ENCODE results near the gene LCLAT1. TPM values are rescaled to one million over a fixed set of nuclear protein-coding genes. Genes with fewer than 3 reads are reported as not detected.
A peak's percentile ranks its signal among the peaks of the same experiment; 100 is the strongest.

Gene LCLAT1
- polyA plus RNA-seq, 2 of the 4 experiments (the other 2 are of a cell fraction), result 19.5 to 71.0 TPM

GRCh38 chr2:30464544-30465170 is 17.6 kb downstream of the LCLAT1 start:
- Histone ChIP-seq H3K4me1 (peaks cover 19% of the 10 kb centered on the region; the same call in 2 of the 3 replicates), H3K9me3 (peaks cover 7% of the 10 kb centered on the region; the same call in 1 of the 3 replicates), H3K27ac (peak overlapping the region; percentile 6 to 35; a peak in 2 of 6 replicates), H3K4me2 (0 out of 3 replicates have a peak overlapping the region, but pooled peaks have one; percentile 3), H3K4me3 (no peak overlapping the region)
- WGBS (ENCODE audit: missing lambda C conversion rate), result 60% methylated on average over 4 of the region's 4 CpGs
- ATAC-seq (peak in 1 of 2 experiments; percentile 63; a peak in 3 of 6 replicates), FAIRE-seq (no peak), DNase-seq (ENCODE audit: low read depth in 1 of 2, low spot score in 1 of 2) (no peak)
- ChIA-PET CTCF (no interaction called here), POLR2A (interaction anchor here (0.6 kb wide), 1 partner anchor 234 kb away, joined by 6 read pairs; the partner anchor contains the start of gene LBH)
- no peak for TF ChIP-seq EHF (CRISPR knock-in tag; IDR thresholded peaks at IDR 0.05)
- TF ChIP-seq CEBPB (IDR thresholded peaks at IDR 0.05), result no peak
- TF ChIP-seq KDM1A (IDR thresholded peaks at IDR 0.05; ENCODE audit: low read depth), result no peak
- TF ChIP-seq MYC (IDR thresholded peaks at IDR 0.05; ENCODE audit: borderline replicate concordance, low read length), result no peak
- no peak for TF ChIP-seq POLR2AphosphoS2 (conservative IDR thresholded peaks at IDR 0.05; ENCODE audit: low read length)
- no peak for TF ChIP-seq FOSL2 (IDR thresholded peaks at IDR 0.05)
- TF ChIP-seq FOSL2 (CRISPR knock-in tag; IDR thresholded peaks at IDR 0.05), result no peak
- no peak for TF ChIP-seq ZNF302 (CRISPR knock-in tag; IDR thresholded peaks at IDR 0.05)
- no peak for TF ChIP-seq MAX (IDR thresholded peaks at IDR 0.05)
- TF ChIP-seq FOSB (CRISPR knock-in tag; IDR thresholded peaks at IDR 0.05), result no peak
- TF ChIP-seq REST (IDR thresholded peaks at IDR 0.05), result no peak
- TF ChIP-seq RNF2 (IDR thresholded peaks at IDR 0.05; ENCODE audit: borderline replicate concordance, low read depth), result no peak
- TF ChIP-seq EHMT2 (IDR thresholded peaks at IDR 0.05; ENCODE audit: low read depth), result no peak
- no peak for TF ChIP-seq FOXS1 (CRISPR knock-in tag; IDR thresholded peaks at IDR 0.05)
- no peak for TF ChIP-seq CTCF (IDR thresholded peaks at IDR 0.05)
- TF ChIP-seq EP300 (IDR thresholded peaks at IDR 0.05), result no peak
- TF ChIP-seq HDAC2 (IDR thresholded peaks at IDR 0.05), result no peak
- no peak for TF ChIP-seq ZC3H11A (IDR thresholded peaks at IDR 0.05)

GRCh38 chr2:30465171-30465545 is 18.1 kb downstream of the LCLAT1 start:
- POLR2A ChIA-PET, result no interaction called here
- peaks cover 7% of the 10 kb centered on the region; the same call in 1 of the 3 replicates for H3K9me3 ChIP-seq
- no peak overlapping the region for H3K4me3 ChIP-seq
- no peak for DNase-seq (ENCODE audit: low read depth in 1 of 2, low spot score in 1 of 2)
- H3K4me2 ChIP-seq, result 0 out of 3 replicates have a peak overlapping the region, but pooled peaks have one; percentile 3
- CTCF ChIA-PET, result no interaction called here
- peak overlapping the region; percentile 6 to 35; a peak in 2 of 6 replicates for H3K27ac ChIP-seq
- no peak for TF ChIP-seq RCOR1 (IDR thresholded peaks at IDR 0.05; ENCODE audit: low read depth, low read length)
- TF ChIP-seq PHF8 (IDR thresholded peaks at IDR 0.05; ENCODE audit: borderline replicate concordance, low read depth), result no peak
- no peak for TF ChIP-seq NFE2L2 (conservative IDR thresholded peaks at IDR 0.05; ENCODE audit: low read length)
- no peak for TF ChIP-seq CTCF (IDR thresholded peaks at IDR 0.05)
- TF ChIP-seq EP300 (IDR thresholded peaks at IDR 0.05), result no peak
- TF ChIP-seq CBX8 (IDR thresholded peaks at IDR 0.05), result no peak
- TF ChIP-seq FOXS1 (CRISPR knock-in tag; IDR thresholded peaks at IDR 0.05), result no peak
- no peak for TF ChIP-seq TFCP2L1 (CRISPR knock-in tag; IDR thresholded peaks at IDR 0.05)
- no peak for TF ChIP-seq JUNB (IDR thresholded peaks at IDR 0.05)
- no peak for TF ChIP-seq MYC (IDR thresholded peaks at IDR 0.05; ENCODE audit: borderline replicate concordance, low read length)
- TF ChIP-seq CHD4 (IDR thresholded peaks at IDR 0.05; ENCODE audit: borderline replicate concordance), result no peak
- TF ChIP-seq POLR2AphosphoS2 (conservative IDR thresholded peaks at IDR 0.05; ENCODE audit: low read length), result no peak
- ATAC-seq, result peak; percentile 43 to 66; a peak in 5 of 6 replicates
- 81% methylated on average over 3 of the region's 3 CpGs for WGBS (ENCODE audit: missing lambda C conversion rate)
- H3K4me1 ChIP-seq, result peaks cover 19% of the 10 kb centered on the region; the same call in 2 of the 3 replicates
- no peak for FAIRE-seq
